ENCODE data around the gene BICDL2.
A peak's percentile ranks its signal among the peaks of the same experiment; 100 is the strongest.

The BICDL2 gene

DNA sequence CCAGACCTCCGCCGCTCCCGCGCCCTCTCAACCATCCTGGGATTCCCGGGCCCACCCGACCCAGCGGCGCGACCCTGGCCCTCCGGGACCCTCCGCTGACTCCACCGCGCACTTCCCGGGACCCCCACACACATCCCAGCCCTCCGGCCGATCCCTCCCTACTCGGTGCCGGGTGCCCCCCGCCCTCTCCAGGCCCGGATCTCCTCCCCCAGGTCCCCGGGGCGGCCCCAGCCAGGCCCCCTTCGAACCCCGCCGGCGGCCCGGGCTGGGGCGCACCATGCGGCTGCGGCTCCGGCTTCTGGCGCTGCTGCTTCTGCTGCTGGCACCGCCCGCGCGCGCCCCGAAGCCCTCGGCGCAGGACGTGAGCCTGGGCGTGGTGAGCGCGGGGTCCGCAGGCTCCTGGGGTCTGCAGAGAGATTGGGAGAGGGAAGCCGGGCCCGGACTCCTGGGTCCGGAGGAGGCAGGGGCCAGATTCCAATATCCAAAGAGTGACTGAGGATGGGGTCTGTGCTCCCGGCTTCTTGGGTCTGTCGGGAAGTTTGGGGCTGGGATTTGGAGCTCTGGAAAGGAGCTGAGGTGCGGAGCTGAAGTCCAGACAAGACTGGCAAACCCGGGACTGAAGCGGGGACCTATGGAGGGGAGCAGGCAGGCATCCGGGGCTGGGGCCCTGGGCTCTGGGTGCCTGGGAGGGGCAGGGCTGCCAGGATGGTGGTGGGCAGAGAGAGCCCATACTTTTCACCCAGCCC lies 10.1 kb upstream of the BICDL2 start:
- peak overlapping the region; percentile 43 for H3K9ac ChIP-seq (ENCODE audit: low read length)
- no peaks in the 10 kb centered on the region for H3K36me3 ChIP-seq (ENCODE audit: control insufficient read depth, insufficient read depth, low read length)
- H3K9me3 ChIP-seq (ENCODE audit: control insufficient read depth, insufficient read depth, low read depth, low read length), result no peaks in the 10 kb centered on the region
- H3K4me1 ChIP-seq (ENCODE audit: control insufficient read depth, insufficient read depth, low read length), result no peaks in the 10 kb centered on the region
- peaks cover 59% of the 10 kb centered on the region for H3K27me3 ChIP-seq (ENCODE audit: control insufficient read depth, insufficient read depth, low read length)
- no peak overlapping the region for H3K27ac ChIP-seq (ENCODE audit: low read depth, low read length)
- H3K4me3 ChIP-seq (ENCODE audit: low read depth, low read length), result peak overlapping the region; percentile 85

DNA sequence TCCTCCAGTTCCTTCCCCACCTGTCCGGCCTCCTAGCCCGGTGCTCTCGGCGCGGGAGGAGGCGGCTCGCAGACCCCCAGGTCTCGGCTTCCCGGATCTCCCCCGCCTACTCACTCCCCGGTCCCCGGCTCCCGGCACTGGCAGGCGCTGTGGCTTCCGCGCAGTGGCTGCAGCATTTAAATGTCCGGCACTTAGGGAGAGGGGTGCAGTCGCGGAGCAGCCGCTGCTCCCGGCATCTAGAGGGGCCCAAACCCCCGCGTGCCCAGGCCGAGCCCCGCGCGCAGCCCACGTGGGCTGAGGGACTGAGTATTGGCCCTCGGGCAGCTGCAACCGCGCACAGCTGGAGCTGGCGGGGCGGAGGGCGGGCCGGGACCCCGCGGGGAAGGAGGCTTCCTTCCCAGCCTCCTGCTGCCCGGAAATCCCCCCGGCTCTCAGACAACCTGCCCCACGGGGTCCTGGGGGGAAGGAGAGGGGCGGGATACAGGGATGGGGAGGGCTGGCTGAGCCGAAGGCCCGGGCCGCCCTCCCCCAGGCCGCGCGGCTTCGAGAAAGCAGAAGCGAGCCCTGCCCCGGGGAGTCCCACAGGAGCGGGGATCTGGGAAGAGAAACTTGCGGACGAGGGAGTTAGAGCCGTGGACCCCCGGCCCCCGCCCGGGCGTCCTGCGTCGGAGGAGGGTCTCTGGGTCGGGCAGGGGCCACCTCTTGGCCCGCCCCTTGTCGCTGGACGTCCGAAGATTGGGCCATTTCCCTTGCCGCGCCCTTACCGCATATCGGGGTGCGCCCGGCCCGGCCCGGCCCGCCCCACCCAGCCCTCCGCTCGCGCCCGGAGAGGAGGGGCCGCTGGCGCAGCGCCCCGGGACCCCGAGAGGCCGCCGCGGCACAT lies 9.3 kb upstream of the BICDL2 start, which contains the start of gene MMP25:
Gene MMP25 (plus strand): TSS at position 804 of the 883 bp plus-strand sequence. CDS start 357 bp downstream, outside the sequence.
- H3K27me3 ChIP-seq (ENCODE audit: control insufficient read depth, insufficient read depth, low read length), result peaks cover 59% of the 10 kb centered on the region
- H3K9me3 ChIP-seq (ENCODE audit: control insufficient read depth, insufficient read depth, low read depth, low read length), result no peaks in the 10 kb centered on the region
- H3K36me3 ChIP-seq (ENCODE audit: control insufficient read depth, insufficient read depth, low read length), result no peaks in the 10 kb centered on the region
- H3K9ac ChIP-seq (ENCODE audit: low read length), result peak within 1 kb of the TSS; percentile 43
- peak within 1 kb of the TSS; percentile 39; the same call in 1 of the 2 replicates for H3K27ac ChIP-seq (ENCODE audit: low read depth, low read length)
- no peaks in the 10 kb centered on the region for H3K4me1 ChIP-seq (ENCODE audit: control insufficient read depth, insufficient read depth, low read length)
- peak within 1 kb of the TSS; percentile 85 for H3K4me3 ChIP-seq (ENCODE audit: low read depth, low read length)

DNA sequence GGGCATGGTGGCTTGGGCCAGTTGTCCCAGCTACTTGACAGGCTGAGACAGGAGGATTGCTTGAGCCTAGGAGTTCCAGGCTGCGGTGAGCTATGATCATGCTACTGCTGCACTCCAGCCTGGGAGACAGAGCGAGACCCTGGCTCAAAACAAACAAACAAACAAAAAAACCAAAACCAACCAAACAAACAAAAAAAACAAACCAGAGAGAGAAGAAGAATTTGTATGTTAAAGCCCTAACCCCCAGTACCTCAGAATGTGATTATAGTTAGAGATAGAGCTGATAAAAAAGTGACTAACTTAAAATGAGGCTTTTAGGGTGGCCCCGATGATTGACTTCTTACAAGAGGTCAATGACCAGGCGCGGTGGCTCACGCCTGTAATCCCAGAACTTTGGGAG lies 8.0 kb upstream of the BICDL2 start:
- no peak overlapping the region for H3K9ac ChIP-seq (ENCODE audit: low read length)
- H3K9me3 ChIP-seq (ENCODE audit: control insufficient read depth, insufficient read depth, low read depth, low read length), result no peaks in the 10 kb centered on the region
- H3K27me3 ChIP-seq (ENCODE audit: control insufficient read depth, insufficient read depth, low read length), result peaks cover 52% of the 10 kb centered on the region
- no peak overlapping the region for H3K27ac ChIP-seq (ENCODE audit: low read depth, low read length)
- H3K4me1 ChIP-seq (ENCODE audit: control insufficient read depth, insufficient read depth, low read length), result no peaks in the 10 kb centered on the region
- H3K36me3 ChIP-seq (ENCODE audit: control insufficient read depth, insufficient read depth, low read length), result no peaks in the 10 kb centered on the region
- peak overlapping the region; percentile 13; the same call in 1 of the 2 replicates for H3K4me3 ChIP-seq (ENCODE audit: low read depth, low read length)

DNA sequence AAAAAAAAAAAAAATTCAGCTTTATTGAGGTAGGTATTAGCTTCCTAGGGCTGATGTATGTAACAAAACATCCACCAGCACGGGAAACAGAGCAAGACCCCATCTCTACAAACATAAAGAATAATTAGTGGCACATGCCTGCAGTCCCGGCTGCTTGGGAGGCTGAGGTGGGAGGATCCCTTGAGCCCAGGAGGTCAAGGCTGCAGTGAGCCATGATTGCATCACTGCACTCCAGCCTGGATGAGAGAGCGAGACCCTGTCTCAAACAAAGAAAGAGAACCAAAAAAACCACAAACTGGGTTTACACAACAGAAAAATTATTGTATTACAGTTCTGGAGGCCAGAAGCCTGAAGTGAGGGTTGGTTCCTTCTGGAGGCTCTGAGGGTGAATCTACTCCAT lies 5.6 kb upstream of the BICDL2 start:
- Histone ChIP-seq H3K36me3 (ENCODE audit: control insufficient read depth, insufficient read depth, low read length) (no peaks in the 10 kb centered on the region), H3K27me3 (ENCODE audit: control insufficient read depth, insufficient read depth, low read length) (peaks cover 51% of the 10 kb centered on the region)

DNA sequence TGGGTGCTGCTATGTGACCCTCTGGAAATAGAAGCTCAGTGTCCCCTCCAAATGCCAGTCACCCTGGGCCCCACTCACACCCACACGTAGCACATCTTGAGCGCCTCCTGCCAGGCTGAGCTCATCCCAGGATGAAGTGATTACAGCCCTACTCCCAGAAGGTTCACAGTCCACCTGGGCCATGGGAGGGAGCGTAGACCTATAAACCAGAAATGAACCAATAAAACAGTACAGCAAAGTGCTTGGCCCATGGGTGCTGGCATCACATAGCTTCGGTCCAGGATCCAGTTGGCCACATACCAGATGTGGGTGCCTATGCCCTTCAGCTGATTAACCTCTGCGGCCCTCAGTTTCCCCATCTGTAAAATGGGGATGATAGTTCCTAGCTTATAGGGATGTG lies 2.2 kb upstream of the BICDL2 start:
- H3K27me3 ChIP-seq (ENCODE audit: control insufficient read depth, insufficient read depth, low read length), result peaks cover 53% of the 10 kb centered on the region
- H3K4me3 ChIP-seq (ENCODE audit: low read depth, low read length), result no peak overlapping the region
- H3K27ac ChIP-seq (ENCODE audit: low read depth, low read length), result no peak overlapping the region
- peaks cover 14% of the 10 kb centered on the region; the same call in 1 of the 2 replicates for H3K4me1 ChIP-seq (ENCODE audit: control insufficient read depth, insufficient read depth, low read length)
- no peak overlapping the region for H3K9ac ChIP-seq (ENCODE audit: low read length)
- H3K9me3 ChIP-seq (ENCODE audit: control insufficient read depth, insufficient read depth, low read depth, low read length), result no peaks in the 10 kb centered on the region
- no peaks in the 10 kb centered on the region for H3K36me3 ChIP-seq (ENCODE audit: control insufficient read depth, insufficient read depth, low read length)

More for the DNA sequence above, 5.6 kb upstream of the BICDL2 start:
- no peaks in the 10 kb centered on the region for H3K9me3 ChIP-seq (ENCODE audit: control insufficient read depth, insufficient read depth, low read depth, low read length)
- no peak overlapping the region for H3K27ac ChIP-seq (ENCODE audit: low read depth, low read length)
- no peak overlapping the region for H3K9ac ChIP-seq (ENCODE audit: low read length)
- H3K4me3 ChIP-seq (ENCODE audit: low read depth, low read length), result no peak overlapping the region
- peaks cover 11% of the 10 kb centered on the region; the same call in 1 of the 2 replicates for H3K4me1 ChIP-seq (ENCODE audit: control insufficient read depth, insufficient read depth, low read length)

DNA sequence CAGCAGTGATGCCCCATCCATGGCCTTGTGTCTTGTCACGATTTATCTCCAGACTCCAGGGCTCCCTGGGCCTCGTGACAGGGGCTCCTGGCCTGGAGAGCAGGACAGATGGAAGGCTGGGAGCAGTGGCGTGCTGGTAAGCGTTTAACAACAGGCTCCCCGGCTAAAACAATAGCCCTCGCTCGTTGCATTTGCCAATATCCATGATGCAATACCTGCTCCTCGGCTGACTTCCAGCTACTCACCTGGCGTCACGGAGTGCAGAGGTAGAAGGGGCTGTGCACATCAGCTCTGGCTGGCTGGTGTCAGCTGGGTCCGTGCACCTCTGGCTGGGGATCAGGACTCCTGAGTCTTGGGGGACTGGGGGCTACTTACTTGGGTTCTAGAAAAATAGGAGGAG lies 1.5 kb upstream of the BICDL2 start:
- H3K9me3 ChIP-seq (ENCODE audit: control insufficient read depth, insufficient read depth, low read depth, low read length), result no peaks in the 10 kb centered on the region
- no peaks in the 10 kb centered on the region for H3K36me3 ChIP-seq (ENCODE audit: control insufficient read depth, insufficient read depth, low read length)
- H3K4me3 ChIP-seq (ENCODE audit: low read depth, low read length), result no peak overlapping the region
- H3K27me3 ChIP-seq (ENCODE audit: control insufficient read depth, insufficient read depth, low read length), result peaks cover 59% of the 10 kb centered on the region
- H3K27ac ChIP-seq (ENCODE audit: low read depth, low read length), result no peak overlapping the region
- peaks cover 14% of the 10 kb centered on the region; the same call in 1 of the 2 replicates for H3K4me1 ChIP-seq (ENCODE audit: control insufficient read depth, insufficient read depth, low read length)
- peak overlapping the region; percentile 36 for H3K9ac ChIP-seq (ENCODE audit: low read length)

DNA sequence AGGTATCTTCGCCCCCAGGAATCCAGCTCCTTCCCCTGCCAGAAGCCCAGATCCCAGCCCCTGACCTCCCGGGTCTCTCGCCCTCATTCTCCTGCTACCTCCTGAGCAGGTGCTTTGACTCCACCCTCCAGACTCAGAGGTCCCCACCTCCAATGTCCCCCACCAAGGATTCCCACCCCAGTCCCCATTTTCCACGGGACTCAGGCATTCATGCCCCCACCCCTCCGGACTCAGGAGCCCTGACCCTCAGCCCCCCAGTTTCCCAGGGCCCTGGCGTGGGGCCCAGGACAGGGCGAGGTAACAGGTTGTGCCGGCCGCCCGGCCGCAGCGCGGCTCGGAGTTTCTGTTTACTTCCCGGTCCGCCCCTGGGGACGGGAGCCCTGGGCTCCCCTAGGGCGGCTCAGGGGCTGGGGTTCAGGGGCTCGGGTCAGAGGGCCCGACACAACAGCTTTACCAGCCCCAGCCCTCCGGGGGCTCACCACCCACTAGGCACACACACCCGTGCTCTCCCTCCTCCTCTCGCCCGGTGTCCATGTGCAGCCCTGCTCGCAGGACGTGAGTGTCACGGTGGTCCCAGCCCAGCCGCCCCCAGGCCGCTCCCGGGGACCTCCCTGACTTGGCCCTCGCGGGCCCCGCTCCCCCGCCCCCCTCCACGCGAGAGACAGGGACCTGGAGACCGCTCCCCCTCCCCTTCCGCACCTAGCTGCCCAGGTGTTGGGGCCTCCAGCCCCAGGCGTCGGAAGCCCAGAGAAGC lies 595 bp downstream of the BICDL2 start:
- H3K36me3 ChIP-seq (ENCODE audit: control insufficient read depth, insufficient read depth, low read length), result no peaks in the 10 kb centered on the region
- H3K27me3 ChIP-seq (ENCODE audit: control insufficient read depth, insufficient read depth, low read length), result peaks cover 68% of the 10 kb centered on the region

DNA sequence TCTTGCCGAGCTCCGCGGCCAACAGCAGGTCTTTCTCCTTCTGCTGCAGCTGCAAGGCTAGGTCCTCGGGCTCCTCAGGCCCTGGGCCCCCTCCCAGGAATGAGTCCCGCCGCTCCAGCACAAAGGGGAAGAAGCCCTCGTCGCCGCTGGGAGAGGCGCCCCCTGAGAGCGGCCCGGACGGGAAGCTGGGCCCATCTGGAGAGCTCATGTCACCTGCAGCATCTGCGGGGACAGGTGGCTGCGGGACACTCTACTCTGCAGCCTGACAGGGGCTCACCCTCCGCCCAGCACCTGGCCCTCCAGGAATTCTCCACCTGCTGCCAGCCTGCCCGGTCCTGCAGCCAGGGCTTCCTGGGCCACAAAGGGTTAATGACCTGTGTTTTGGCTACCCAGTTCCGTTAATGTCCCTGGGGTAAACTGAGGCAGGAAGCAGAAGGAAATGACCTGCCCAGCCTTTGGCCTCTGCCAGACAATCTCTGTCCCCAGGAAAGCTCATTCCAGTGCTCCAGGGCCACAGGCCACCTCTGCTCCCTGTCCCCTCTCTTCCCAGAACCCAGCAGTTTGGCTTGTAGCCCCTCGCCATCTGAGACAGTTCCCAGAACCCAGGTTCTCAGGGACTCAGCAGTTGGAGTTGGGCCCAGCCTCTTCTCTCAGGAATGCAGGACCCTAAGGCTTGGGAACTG lies 1.3 kb downstream of the BICDL2 start:
- H3K4me1 ChIP-seq (ENCODE audit: control insufficient read depth, insufficient read depth, low read length), result peaks cover 20% of the 10 kb centered on the region
- no peak overlapping the region for H3K27ac ChIP-seq (ENCODE audit: low read depth, low read length)
- H3K36me3 ChIP-seq (ENCODE audit: control insufficient read depth, insufficient read depth, low read length), result no peaks in the 10 kb centered on the region
- no peaks in the 10 kb centered on the region for H3K9me3 ChIP-seq (ENCODE audit: control insufficient read depth, insufficient read depth, low read depth, low read length)
- H3K4me3 ChIP-seq (ENCODE audit: low read depth, low read length), result peak overlapping the region; percentile 68
- H3K27me3 ChIP-seq (ENCODE audit: control insufficient read depth, insufficient read depth, low read length), result peaks cover 76% of the 10 kb centered on the region
- no peak overlapping the region for H3K9ac ChIP-seq (ENCODE audit: low read length)

More for the DNA sequence above, 595 bp downstream of the BICDL2 start:
- Histone ChIP-seq H3K9ac (ENCODE audit: low read length) (no peak overlapping the region), H3K4me1 (ENCODE audit: control insufficient read depth, insufficient read depth, low read length) (peaks cover 17% of the 10 kb centered on the region), H3K4me3 (ENCODE audit: low read depth, low read length) (peak overlapping the region; percentile 68), H3K9me3 (ENCODE audit: control insufficient read depth, insufficient read depth, low read depth, low read length) (no peaks in the 10 kb centered on the region), H3K27ac (ENCODE audit: low read depth, low read length) (no peak overlapping the region)

DNA sequence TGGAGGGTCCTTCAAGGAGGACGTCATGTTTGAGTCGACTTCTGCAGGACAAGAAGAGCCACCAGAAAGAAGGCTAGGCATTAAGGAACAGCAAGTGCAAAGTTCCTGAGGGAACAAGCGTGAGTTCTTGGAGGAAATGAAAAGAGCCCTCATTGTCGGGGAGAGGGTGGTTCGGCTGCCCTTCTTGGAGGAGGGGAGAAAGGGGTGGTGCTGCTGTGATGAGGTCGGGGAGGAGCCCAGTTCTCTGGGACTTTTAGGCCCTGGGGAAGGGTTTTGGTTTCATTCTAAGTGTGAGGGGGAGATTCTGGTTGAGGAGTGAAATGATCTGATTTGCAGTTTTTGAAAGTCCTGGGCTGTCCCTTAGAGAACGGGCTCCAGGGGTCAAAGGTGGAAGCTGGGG lies 4.1 kb downstream of the BICDL2 start:
- peaks cover 77% of the 10 kb centered on the region for H3K27me3 ChIP-seq (ENCODE audit: control insufficient read depth, insufficient read depth, low read length)
- H3K4me1 ChIP-seq (ENCODE audit: control insufficient read depth, insufficient read depth, low read length), result peaks cover 22% of the 10 kb centered on the region
- no peaks in the 10 kb centered on the region for H3K36me3 ChIP-seq (ENCODE audit: control insufficient read depth, insufficient read depth, low read length)
- H3K9ac ChIP-seq (ENCODE audit: low read length), result no peak overlapping the region
- H3K4me3 ChIP-seq (ENCODE audit: low read depth, low read length), result no peak overlapping the region
- H3K27ac ChIP-seq (ENCODE audit: low read depth, low read length), result no peak overlapping the region
- no peaks in the 10 kb centered on the region for H3K9me3 ChIP-seq (ENCODE audit: control insufficient read depth, insufficient read depth, low read depth, low read length)
